NCI-H146 treated with DMSO at 0.1 percent for 48 hours (cell line): ENCODE data around the gene CANX.
"Not testable (repeated sequence)": the region's sequence is repeated elsewhere in the genome, so short reads cannot be mapped to it uniquely, and the experiment has no call there.

Source experiments
- DNase-seq: peaks from one replicate; lab custom pipeline; 2025; ENCODE audit not compliant: unreplicated experiment; lab: John Stamatoyannopoulos, UW

CANX gene

GRCh38 chr5:179698935-179699615 is at the start of gene CANX:
Gene CANX (plus strand): TSS chr5:179698967. CDS start chr5:179705682, 6,715 bp downstream.
- no peak for DNase-seq

- not testable (repeated sequence) for DNase-seq
These were observed 49.5 kb upstream of the CANX start for GRCh38 chr5:179649166-179649703.

- DNase-seq, result not testable (repeated sequence)
These were observed 48.5 kb upstream of the CANX start for GRCh38 chr5:179650245-179650644.

GRCh38 chr5:179653135-179653534 is 45.6 kb upstream of the CANX start:
- DNase-seq, result not testable (repeated sequence)

GRCh38 chr5:179657302-179658178 is 41.2 kb upstream of the CANX start:
- DNase-seq, result not testable (repeated sequence)

- DNase-seq, result peak; percentile 26
These were observed 40.4 kb upstream of the CANX start for GRCh38 chr5:179658179-179658856.

- not testable (repeated sequence) for DNase-seq
These were observed 37.1 kb upstream of the CANX start for GRCh38 chr5:179661647-179662046.

- DNase-seq, result peak; percentile 25
These were observed 30.4 kb upstream of the CANX start for GRCh38 chr5:179668391-179668790.

GRCh38 chr5:179678223-179679013 is 20.3 kb upstream of the CANX start:
- peak; percentile 70 for DNase-seq

GRCh38 chr5:179679014-179679674 is 19.6 kb upstream of the CANX start:
- DNase-seq, result peak; percentile 55

- no peak for DNase-seq
These were observed 18.6 kb upstream of the CANX start for GRCh38 chr5:179680014-179680779.

GRCh38 chr5:179680780-179681401 is 17.9 kb upstream of the CANX start, which contains the start of gene CBY3:
Gene CBY3 (minus strand): TSS chr5:179681034. CDS start chr5:179680918, 116 bp downstream.
- DNase-seq, result no peak

- DNase-seq, result not testable (repeated sequence)
These were observed 9.6 kb upstream of the CANX start for GRCh38 chr5:179689212-179689611.

GRCh38 chr5:179694561-179694960 is 4.2 kb upstream of the CANX start:
- DNase-seq, result no peak

- no peak for DNase-seq
These were observed 2.2 kb upstream of the CANX start for GRCh38 chr5:179696603-179697002.

- DNase-seq, result no peak
These were observed 1.7 kb upstream of the CANX start for GRCh38 chr5:179697108-179697507.

- not testable (repeated sequence) for DNase-seq
These were observed 1.2 kb upstream of the CANX start for GRCh38 chr5:179697543-179697942.
